Cardiac septum (tissue), 1 donor: ENCODE results near the gene IZUMO4. TPM values are rescaled to one million over a fixed set of nuclear protein-coding genes. Genes with fewer than 3 reads are reported as not detected.
"Not testable (repeated sequence)": the region's sequence is repeated elsewhere in the genome, so short reads cannot be mapped to it uniquely, and the experiment has no call there.

Source experiments
- DNase-seq: peaks from one replicate; pipeline ENCODE4 v3.0.0-alpha.2; 2020; ENCODE audit warnings: low spot score
- intact Hi-C: fragments of 100-400 bp; cut with DNase I; formaldehyde crosslinking; loops from one replicate; pipeline ENCODE4 v1.14.0; 2022
- total RNA-seq: library from RNA; stranded (reverse); fragmentation: NEBNext Ultra II Directional; extraction: Animal tissue kit (Norgen Biotek cat#: 25700); gene quantifications from one replicate; pipeline ENCODE4 v1.2.1, GENCODE V29; 2021
- donor health status: DM: no; HTN: no; CAD: no.

The IZUMO4 gene
- total RNA-seq, 1 donor from 2014 or later: 4.3 TPM

GRCh38 chr19:2077833-2078619 lies 18.7 kb upstream of the IZUMO4 start:
- DNase-seq: no peak
- intact Hi-C loops: no loop called here

GRCh38 chr19:2079076-2079864 lies 17.4 kb upstream of the IZUMO4 start:
- intact Hi-C loops: no loop called here
- no peak for DNase-seq

GRCh38 chr19:2079865-2080301 lies 16.8 kb upstream of the IZUMO4 start:
- intact Hi-C loops: no loop called here
- no peak for DNase-seq

- intact Hi-C loops: no loop called here
- DNase-seq: no peak
Observed at GRCh38 chr19:2080336-2080988, 16.3 kb upstream of the IZUMO4 start.

GRCh38 chr19:2081873-2082810 lies 14.6 kb upstream of the IZUMO4 start:
- DNase-seq: no peak
- intact Hi-C loops: no loop called here

GRCh38 chr19:2083174-2083854 lies 13.4 kb upstream of the IZUMO4 start:
- intact Hi-C loops: no loop called here

GRCh38 chr19:2084993-2085720 lies 11.6 kb upstream of the IZUMO4 start:
- DNase-seq: peak; percentile 95
- intact Hi-C loops: no loop called here

More at GRCh38 chr19:2083174-2083854, 13.4 kb upstream of the IZUMO4 start:
- DNase-seq: no peak

- intact Hi-C loops, DNase-seq: not testable (repeated sequence)
Observed at GRCh38 chr19:2086695-2087620, 9.8 kb upstream of the IZUMO4 start.

- intact Hi-C loops: no loop called here
- DNase-seq: no peak
Observed at GRCh38 chr19:2087621-2088100, 9.1 kb upstream of the IZUMO4 start.

- intact Hi-C loops: no loop called here
- no peak for DNase-seq
Observed at GRCh38 chr19:2089001-2089711, 7.6 kb upstream of the IZUMO4 start.

- DNase-seq: no peak
- intact Hi-C loops: no loop called here
Observed at GRCh38 chr19:2089727-2090053, 7.0 kb upstream of the IZUMO4 start.

- intact Hi-C loops: not testable (repeated sequence)
Observed at GRCh38 chr19:2091926-2092525, 4.7 kb upstream of the IZUMO4 start.

GRCh38 chr19:2096034-2096479 lies 658 bp upstream of the IZUMO4 start, which contains the start of gene MOB3A:
TSS of gene MOB3A (minus strand) at chr19:2096326. CDS start at chr19:2078560, 17,766 bp downstream.
- no peak for DNase-seq
- intact Hi-C loops: loop anchor here (2.0 kb wide), 1 partner anchor 55 kb away; the partner anchor contains the start of gene AP3D1

More at GRCh38 chr19:2091926-2092525, 4.7 kb upstream of the IZUMO4 start:
- DNase-seq: not testable (repeated sequence)

- intact Hi-C loops: loop anchor here (2.0 kb wide), 1 partner anchor 53 kb away; the partner anchor contains the start of gene AP3D1
- no peak for DNase-seq
Observed at GRCh38 chr19:2097203-2097885, 629 bp downstream of the IZUMO4 start.

GRCh38 chr19:2097886-2098327 lies 1.2 kb downstream of the IZUMO4 start:
- intact Hi-C loops: loop anchor here (2.0 kb wide), 1 partner anchor 53 kb away; the partner anchor contains the start of gene AP3D1
- no peak for DNase-seq
